Astrocyte (in vitro differentiated cells and primary cell): Measurements from ENCODE around the gene ZBTB45.

Experiments
- EZH2 ChIP-seq: IDR thresholded peaks from 2 replicates; pipeline ENCODE4 v1.6.1; 2012; ENCODE audit warnings: mild to moderate bottlenecking, low read length, inconsistent platforms; ENCODE audit not compliant: insufficient read depth
- TF ChIP-seq, protein P1 (sequence below): IDR thresholded peaks from 2 replicates; pipeline ENCODE4 v1.5.1; 2011; ENCODE audit warnings: low read depth, mild to moderate bottlenecking, inconsistent platforms, low read length, moderate library complexity; ENCODE audit not compliant: insufficient read depth

- TF ChIP-seq, protein P1, sequence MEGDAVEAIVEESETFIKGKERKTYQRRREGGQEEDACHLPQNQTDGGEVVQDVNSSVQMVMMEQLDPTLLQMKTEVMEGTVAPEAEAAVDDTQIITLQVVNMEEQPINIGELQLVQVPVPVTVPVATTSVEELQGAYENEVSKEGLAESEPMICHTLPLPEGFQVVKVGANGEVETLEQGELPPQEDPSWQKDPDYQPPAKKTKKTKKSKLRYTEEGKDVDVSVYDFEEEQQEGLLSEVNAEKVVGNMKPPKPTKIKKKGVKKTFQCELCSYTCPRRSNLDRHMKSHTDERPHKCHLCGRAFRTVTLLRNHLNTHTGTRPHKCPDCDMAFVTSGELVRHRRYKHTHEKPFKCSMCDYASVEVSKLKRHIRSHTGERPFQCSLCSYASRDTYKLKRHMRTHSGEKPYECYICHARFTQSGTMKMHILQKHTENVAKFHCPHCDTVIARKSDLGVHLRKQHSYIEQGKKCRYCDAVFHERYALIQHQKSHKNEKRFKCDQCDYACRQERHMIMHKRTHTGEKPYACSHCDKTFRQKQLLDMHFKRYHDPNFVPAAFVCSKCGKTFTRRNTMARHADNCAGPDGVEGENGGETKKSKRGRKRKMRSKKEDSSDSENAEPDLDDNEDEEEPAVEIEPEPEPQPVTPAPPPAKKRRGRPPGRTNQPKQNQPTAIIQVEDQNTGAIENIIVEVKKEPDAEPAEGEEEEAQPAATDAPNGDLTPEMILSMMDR = no peak
- no peak for TF ChIP-seq EZH2
Observed at GRCh38 chr19:58558623-58559274, 39.1 kb upstream of the ZBTB45 start.
